NB4 (cell line): Measurements from ENCODE around the gene PTPMT1.

Experiments
- CTCF ChIP-seq: IDR thresholded peaks from one replicate; pipeline ENCODE4 v1.5.1; 2012; ENCODE audit warnings: low read depth, low read length
- MYC ChIP-seq: IDR thresholded peaks from 2 replicates; pipeline ENCODE4 v1.6.1; 2011; ENCODE audit warnings: low read depth, low read length
- POLR2A ChIP-seq: IDR thresholded peaks from 2 replicates; pipeline ENCODE4 v1.6.1; 2011; ENCODE audit warnings: mild to moderate bottlenecking; ENCODE audit not compliant: insufficient read length; ENCODE audit errors: extremely low read depth

- no peak for TF ChIP-seq CTCF
- TF ChIP-seq POLR2A, result no peak
- no peak; the same call in 1 of the 2 replicates for TF ChIP-seq MYC
Measured at GRCh38 chr11:47552056-47552565, 13.3 kb upstream of the PTPMT1 start.
